ENCODE results near the gene SMOC2.

The SMOC2 gene, protein sequence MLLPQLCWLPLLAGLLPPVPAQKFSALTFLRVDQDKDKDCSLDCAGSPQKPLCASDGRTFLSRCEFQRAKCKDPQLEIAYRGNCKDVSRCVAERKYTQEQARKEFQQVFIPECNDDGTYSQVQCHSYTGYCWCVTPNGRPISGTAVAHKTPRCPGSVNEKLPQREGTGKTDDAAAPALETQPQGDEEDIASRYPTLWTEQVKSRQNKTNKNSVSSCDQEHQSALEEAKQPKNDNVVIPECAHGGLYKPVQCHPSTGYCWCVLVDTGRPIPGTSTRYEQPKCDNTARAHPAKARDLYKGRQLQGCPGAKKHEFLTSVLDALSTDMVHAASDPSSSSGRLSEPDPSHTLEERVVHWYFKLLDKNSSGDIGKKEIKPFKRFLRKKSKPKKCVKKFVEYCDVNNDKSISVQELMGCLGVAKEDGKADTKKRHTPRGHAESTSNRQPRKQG

DNA sequence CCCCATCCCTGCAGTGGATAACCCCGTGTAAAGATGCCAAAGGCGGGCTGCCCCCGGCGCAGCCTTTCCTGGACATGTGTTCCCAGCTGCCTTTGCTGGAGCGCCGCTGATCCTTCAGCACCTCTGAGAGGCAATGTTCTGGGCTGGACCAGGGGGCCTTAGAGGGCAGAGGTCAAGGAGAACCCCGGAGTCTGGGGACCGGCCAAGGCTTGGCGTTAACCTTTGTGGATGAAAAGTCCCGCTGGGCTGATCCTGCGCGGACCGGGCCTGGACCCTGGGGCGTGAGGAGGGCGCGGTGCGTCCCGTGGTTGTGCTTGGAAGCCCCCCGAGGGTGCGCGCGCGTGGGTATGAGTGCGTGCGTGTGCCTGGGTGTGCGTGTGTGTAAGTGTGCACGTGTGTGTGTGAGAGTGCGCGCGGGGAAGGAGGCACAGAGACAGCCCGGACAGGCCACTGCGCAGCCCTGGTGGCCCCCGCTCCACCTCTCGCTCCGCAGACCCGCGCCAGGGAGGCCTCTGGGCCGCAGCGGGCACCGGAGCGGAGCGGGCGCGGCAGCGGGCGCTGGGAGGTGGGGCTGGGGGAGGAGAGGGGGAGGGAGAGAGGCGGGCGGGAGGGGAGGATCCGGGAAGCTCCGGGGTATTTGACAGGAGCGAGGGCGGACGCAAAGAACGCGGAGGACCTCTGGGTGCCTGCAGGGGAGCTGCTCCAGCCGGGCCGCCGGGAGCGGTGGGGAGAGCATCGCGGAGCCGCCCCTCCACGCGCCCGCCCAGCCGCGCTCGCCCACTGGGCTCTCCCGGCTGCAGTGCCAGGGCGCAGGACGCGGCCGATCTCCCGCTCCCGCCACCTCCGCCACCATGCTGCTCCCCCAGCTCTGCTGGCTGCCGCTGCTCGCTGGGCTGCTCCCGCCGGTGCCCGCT, at the start of gene SMOC2:
Gene SMOC2 (plus strand): TSS at position 665 of the 914 bp plus-strand sequence. CDS start 187 bp downstream, at position 852.
- DNase-seq, result peak; percentile 4

DNA sequence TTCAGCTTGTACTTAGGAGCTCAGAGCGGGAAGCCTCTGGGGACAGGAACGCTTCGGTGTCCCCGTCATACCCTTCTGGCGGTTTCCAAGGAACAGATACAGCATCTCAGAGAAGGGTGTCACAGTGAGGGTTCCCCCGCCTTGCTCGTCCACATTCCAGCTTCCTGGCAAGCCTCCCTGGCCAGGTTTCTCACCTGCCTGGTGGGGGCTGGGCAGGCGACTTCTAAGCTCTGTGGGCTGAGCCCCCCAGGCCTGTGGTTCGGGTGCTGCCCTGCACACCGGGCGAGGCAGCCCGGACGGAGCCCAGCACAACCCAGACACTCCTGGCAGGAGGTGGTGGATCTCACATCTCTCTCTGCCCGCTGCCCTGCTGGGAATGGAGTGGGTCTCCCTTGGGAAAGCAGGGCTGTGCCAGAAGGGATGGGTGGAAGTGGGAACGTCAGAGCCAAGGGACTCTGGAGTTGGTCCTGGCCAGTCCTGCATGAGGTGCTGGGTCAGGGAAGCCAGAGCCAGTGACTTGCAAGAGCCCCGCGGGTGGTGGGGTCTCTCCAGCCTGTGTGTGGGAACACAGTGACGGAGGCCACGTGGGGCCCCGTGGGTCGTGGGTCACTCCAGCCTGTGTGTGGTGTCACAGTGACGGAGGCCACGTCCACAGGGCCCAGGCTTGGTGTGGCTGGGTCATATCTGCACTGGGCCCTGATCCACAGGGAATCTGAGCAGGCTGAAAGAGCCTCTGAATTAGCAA, 47.7 kb upstream of the SMOC2 start:
- no peak for DNase-seq

DNA sequence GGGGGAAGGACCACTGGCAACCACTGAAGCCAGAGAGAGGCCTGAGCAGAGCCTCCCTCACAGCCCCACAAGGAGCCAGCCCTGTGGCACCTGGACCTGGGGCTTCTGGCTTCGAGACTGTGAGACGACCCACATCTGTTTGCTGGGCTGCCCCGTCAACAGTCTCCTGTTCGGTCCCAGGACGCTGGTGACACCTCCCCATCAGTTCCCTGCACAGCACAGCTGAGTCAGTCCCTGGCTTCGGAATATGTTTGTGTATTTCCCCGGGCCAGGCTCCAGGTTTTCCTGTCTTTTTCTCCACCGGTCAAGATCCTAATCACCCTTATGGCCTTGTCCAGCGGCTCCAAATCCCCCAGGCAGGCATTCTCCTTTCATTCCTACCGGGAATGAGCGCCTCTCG, 46.4 kb upstream of the SMOC2 start:
- no peak for DNase-seq

DNA sequence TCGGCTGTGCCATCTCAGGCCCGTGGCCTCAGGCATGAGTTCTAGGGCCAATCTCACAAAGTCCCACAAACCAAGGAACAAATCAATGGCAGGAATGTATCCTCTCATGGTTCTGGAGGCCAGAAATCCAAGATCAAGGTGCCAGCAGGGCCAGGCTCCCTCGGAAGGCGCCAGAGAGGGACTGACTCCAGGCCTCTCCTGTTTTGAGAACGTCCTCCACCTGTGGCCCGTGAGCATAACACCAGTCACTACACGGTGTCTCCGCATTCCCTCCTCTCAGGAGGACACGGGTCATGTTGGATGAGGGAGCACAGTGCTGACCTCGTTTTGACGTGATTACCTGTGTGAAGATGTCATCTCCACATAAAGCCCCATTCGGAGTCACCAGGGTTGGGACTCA, 45.0 kb upstream of the SMOC2 start:
- DNase-seq, result no peak

DNA sequence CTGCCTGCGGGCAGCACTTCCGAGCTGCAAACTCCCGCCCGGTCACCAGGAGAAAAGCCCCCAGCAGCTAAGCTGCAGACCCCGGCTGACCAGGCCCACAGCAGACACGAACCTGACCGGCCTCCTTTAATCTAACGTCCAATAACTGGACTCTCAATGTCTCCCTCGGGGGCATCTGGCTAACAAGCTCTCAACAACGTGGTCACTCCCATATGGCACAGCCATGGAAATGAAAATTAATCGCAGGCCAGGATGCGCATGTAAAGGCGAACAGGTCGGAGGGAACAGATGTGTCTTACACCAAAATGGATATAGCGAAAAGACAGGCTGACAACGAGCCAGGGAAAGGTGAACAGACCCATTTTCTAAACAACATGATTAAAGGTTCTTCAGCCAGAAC, 44.4 kb upstream of the SMOC2 start:
- DNase-seq, result no peak

DNA sequence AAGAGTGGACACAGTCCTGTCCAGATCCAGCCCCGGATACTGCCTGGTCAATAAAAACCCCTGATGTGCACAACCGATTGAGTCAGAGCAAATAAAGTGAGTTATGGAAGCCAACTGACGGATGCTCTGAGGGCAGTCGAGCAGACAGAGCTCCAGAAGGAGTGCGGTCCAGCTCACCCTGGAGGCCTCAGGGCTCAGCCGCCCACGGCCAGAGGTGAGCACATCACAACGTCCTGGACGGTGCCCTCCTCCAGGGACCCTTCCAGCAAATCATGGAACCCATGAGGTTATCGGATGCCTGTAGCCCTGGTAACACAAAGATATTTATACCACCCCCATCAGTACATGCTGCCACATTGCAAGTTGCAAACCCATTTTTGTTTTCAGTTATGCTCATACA, 44.0 kb upstream of the SMOC2 start:
- DNase-seq, result no peak

DNA sequence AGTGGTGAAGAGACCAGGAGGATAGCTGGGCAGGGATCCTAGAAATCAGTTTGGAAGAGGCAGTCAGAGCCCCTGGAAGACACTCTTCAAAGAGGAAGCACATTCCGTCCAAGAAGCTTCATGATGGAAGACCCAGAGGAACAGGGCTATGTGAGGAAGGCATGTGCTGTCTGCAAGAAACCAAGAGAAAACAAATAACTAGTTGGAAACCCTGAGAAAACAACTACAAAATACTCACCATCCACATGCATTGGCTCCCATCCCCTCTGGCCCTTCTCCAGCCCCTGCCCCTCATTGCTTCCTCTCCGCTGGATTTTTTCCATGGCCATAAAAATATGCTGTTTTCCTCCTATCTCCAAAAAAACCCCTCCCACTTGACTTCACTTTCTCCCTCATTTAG, 40.9 kb upstream of the SMOC2 start:
- no peak for DNase-seq

DNA sequence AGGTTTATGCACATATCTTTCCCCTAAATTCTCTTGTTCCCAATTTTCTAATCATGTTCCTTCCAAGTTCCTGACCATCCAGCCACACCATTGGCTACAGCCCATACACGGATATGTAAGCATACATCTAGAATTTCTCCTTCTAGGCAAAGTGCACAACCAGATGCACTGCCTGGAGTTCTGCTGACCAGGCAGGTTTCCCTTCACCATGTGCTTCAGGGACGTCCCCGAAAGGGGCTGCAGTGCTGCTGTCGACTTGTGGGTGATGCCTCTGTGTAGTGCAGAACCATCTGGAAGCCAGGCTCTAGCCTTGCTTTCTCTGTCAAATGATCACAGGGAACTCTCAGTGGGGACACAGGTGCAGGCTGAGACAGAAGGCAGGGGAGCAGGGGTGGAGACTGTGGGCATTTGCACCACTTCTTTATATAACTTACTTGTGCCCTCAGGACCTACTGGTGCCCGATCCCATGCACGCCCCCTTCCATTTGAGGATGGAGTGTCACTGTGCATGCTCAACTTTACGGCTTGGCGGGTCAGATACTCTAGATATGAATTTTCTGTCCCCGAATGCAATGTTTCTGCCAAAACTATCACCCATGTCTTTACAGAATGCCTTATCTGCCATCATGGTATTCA, 37.5 kb upstream of the SMOC2 start:
- DNase-seq, result no peak

DNA sequence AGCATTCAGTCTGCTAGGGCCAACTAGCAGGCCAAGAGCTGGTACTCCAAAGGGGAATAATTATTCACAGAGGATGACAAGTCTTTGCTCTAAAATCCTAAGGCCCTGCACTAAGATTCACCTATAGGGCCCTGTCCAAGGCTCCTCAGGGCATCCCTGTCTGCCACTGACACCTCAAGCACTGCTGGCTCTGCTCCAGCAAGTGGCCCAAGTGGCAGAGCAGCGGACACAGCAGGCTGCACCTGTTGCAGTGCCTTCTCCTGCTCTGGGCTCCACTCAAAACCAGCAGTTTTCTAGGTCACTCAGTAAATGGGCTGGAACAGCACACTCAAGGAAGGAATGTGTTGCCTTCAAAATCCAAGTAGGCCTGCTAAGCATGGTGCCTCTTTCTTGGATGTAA, 36.4 kb upstream of the SMOC2 start:
- DNase-seq, result no peak

DNA sequence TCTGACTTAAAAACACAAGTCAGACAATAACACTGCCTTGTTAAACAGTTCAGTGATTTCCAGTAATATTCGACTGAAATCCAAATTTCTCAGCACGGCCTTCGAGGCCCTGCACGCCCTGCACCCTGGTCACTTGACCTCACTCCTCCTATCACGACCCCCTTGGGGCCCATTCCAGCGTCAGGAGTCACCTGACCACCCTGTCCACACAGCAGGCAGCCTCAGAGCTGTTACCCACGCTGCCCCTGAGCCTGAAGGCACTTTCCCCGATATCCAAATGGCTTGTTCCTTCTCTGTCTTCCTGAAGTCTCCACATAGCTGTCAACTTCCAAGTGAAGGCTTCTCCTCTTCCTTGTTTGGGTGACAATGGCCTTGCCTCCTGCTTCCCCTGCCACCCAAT, 33.1 kb upstream of the SMOC2 start:
- DNase-seq, result no peak

DNA sequence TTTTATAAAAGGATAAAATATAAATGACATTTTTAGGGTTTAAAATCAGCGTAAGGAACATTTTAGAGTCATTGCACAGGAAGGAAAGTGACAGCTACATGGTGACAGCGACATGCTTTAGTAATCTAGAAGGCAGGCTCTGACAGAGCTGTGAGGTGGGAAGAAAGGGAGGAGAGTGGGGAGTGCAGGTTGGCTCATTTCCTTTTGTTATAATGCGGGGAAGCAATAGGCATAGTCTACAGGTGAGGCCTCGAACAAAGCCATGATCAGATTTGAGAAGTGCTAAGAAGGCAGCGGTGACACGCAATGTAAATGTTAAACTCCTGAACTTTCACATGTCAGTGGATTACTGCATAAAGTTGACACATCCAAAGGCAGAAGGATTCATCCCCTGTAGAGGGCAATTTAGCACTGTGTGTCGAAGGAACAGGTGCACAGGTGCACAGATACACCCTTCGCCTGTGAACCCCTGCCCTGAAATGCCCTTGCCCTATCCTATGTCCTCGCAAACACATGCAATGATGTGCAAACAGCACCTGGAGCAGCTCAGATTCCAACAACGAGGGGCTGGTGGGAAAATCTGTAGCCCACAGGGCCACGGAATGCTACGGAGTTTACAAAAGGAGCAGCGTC, 32.4 kb upstream of the SMOC2 start:
- DNase-seq, result no peak

DNA sequence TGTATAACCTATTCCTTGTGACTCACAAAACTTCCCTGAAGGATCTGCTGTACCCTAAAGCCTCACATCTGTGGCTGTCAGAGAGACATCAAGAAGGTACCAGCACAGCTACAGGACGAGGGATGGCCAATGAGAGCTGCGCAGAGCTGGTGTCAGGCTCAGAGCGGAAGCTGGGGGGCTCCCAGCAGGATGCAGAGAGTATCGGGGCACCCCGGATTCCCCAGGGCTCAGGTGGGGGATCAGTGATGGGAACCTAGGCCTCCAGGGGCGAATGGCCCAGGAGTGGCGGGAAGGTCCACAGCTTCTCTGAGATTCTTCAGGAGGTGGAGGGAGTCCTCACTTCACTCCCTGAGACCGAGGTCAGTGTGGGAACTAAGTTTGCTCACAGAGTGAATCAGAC, 30.9 kb upstream of the SMOC2 start:
- DNase-seq, result no peak

DNA sequence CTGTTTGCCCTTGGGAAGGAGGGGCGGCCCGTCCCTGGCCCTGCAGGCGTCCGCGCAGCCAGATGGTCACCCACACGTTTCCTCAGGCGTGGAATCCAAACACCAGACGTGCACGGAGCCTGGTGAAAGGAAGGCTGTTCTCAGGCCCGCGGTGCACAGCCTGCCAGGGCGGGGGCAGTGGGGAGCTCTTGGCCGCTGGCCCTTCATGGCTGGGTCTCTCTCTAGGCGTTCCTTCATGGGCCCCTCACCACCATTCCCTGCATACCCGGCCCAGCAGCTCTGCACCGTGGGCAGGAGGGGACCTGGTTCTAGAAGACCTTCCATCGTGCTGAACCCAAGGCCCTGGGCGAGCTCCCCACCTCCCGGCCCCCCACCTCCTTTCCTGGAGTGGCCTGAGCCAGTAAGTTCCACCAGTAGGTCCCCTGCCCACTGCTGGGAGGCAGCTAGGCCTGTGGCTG, 30.4 kb upstream of the SMOC2 start:
- DNase-seq, result no peak

DNA sequence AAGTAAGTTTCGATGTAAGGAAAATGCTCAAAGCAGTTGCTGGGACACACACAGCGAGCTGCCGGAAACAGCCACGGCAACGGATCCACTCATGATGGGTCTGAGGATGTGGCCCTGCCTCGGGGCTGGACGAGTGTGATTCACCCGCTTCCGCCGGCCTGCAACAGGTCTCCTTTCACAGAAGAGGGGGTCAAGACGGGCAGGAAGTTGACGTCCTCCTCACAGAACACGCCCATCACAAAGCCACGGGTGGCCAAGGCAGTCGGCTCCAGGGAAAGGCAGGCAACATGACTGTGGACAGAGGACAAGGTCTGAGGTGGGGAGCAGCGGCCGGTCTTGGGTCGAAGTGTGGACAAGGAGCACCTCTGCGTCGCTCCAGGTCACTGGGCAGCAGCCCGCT, 29.9 kb upstream of the SMOC2 start:
- DNase-seq, result no peak

DNA sequence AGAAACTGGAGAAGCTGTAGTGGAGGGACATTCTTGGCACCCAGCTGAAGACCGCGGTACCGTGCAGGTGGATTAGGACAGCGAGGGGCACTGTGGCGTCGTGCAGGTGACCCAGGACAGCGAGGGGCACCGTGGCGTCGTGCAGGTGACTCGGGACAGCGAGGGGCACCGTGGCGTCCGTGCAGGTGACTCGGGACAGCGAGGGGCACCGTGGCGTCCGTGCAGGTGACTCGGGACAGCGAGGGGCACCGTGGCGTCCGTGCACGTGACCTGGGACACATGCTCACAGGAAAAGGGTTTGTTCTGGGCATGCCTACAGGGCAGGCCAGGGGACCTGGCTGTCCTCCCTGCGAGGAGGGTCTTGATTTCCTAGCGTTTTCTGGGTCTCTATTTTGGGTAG, 29.2 kb upstream of the SMOC2 start:
- no peak for DNase-seq

DNA sequence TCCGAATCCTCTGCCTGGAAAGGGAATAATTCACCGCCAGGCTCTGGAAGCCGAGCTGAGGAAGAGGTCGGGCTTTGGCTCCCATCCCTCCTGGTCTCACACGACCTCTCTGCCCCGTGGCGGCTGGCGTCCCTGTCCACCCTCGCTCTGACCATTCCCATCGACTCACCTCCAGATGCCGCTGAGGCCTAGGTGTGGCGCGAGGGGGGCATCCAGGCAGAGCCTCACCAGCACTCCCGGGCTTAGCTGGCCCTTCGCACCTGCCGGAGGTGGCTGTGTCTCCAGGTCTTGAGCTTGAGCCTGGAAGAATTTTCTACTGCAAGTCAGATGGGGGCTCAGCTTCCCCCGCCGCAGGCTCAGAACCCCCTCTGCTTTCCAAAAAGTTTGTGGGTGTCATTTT, 28.5 kb upstream of the SMOC2 start:
- DNase-seq, result no peak

DNA sequence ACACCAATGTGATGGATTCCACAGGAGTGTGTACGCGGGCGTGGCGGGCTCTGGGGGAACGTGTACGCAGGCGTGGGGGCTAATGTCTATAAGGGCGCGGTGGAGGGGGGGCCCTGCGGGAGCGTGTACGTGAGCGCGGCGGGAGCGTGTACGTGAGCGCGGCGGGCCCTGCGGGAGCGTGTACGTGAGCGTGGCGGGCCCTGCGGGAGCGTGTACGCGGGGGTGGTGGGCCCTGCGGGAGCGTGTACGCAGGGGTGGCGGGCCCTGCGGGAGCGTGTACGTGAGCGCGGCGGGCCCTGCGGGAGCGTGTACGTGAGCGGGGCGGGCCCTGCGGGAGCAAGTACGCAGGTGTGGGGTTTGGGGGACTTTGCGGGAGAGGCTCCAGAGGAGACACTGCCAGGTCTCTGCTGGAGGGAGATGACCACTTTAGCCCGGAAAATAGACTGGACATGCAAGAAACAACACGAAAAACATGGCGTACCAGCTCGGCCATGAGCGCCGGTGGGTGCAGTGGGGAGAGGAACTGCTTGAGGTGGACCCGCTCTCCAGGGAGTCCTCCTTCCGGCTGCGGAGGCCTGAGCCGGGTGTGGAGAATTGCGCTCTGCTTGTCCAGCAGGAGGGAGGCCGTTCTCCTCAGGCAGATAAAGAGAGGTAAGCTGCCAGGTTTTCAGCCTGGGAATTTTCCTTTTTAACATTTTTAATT, 27.8 kb upstream of the SMOC2 start:
- no peak for DNase-seq

DNA sequence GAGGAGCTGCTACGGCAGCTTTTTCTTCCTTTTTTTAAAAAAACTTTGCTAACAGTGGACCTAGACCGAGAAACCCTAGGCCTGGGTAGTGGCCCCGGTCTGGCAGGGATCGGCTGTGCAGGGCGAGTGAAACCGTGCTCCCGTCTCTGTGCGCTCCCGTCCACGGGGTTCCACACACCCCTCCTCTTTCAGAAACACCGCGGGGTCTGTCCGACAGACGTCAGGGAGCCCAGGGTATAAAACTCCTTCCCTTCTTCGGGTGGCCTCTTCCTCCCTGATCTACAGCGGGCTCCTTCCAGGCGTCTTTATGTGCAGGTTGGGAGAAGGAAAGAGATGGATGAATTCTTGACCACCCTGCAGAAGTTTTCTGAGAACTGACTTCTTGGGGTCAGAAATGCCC, 27.1 kb upstream of the SMOC2 start:
- DNase-seq, result no peak

DNA sequence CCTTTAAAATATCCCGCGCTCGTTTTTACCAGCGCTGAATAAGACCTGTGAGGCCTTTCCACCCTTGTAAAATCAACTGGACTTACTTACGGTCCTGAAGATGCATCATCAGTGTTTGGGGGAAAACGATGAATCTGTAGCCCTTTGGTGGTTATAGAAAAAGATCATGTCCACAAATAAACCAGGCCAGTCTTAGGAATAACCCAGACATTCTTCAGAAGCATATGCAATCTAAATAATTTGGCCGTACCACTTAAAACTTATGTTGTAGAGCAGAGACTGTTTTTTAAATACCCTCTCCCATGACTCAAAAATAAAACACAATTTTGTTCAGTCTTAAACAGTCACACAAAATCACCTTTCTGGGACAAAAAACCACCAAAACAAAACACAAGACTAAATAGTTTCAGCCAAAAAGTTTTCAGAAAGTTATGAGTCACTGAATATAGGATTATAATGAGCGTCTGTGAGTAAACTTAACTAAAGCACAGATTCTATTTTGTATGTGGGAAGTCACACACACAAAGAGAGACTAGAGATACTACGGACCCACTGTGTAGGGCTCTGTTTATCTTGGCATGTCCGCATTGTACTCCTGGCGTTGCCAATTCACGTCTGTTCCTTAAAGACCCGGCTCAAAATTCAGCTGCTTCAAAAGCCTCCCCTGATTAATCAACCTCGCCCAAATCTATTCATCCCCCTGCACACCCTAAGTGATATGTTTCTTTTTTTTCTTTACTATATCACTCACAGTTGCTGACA, 26.5 kb upstream of the SMOC2 start:
- no peak for DNase-seq

DNA sequence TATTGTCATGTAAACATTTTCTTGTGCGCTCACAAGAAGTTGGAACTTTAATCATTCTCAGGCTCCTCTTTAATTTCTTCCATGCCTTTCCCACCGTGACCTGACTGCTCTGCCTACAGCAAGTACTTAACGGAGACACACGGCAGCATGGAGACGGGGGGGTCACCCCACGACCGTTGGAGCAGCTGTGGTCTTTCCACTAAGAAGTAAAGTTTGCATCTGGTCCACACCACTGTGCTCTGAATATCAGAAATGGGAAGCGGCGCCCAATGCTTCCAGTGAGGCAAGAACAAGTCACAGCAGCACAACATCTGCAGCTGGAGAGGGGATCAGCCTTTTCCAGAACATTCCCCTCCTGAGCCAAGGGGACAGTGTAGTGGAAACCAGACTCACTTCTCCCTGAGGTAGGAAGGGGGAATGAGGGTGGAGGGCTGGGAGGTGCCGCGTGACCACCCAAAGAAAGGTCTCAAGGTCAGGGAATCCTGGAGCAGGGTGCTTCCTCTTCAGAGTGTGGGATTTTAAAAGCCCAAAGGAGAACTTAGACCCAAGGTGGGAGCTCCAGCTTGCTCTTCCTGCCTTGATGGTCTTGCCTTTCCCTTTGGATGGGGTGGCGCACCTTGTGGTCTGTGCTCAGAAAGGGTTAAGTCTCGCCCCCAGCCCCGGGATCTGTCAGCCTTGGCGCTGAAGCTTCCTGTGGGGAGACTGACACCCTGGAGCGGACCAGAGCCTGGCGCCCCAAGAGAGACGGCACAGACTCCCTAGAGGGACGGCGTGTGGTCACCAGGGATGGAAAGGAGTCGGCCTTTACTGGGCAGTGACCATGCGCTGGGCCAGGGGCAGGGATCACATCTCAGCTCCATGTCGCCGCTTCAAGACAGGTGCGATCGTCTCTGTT, 25.6 kb upstream of the SMOC2 start:
- DNase-seq, result no peak

All from hematopoietic multipotent progenitor cell treated with erythropoietin and hydrocortisone succinate and interleukin-3 and kit ligand, for 4 days (in vitro differentiated cells).